ENCODE measurements around the gene CHRD.
"Not testable (repeated sequence)": the region's sequence is repeated elsewhere in the genome, so short reads cannot be mapped to it uniquely, and the experiment has no call there.

CHRD gene

GRCh38 chr3:184428561-184429175 lies 48.8 kb downstream of the CHRD start:
- DNase-seq: no peak

- DNase-seq: no peak
Observed at GRCh38 chr3:184429786-184430185, 49.9 kb downstream of the CHRD start.

GRCh38 chr3:184430940-184431339 lies 51.1 kb downstream of the CHRD start:
- no peak for DNase-seq

GRCh38 chr3:184433178-184433577 lies 53.3 kb downstream of the CHRD start:
- DNase-seq: not testable (repeated sequence)

- no peak for DNase-seq
Observed at GRCh38 chr3:184439096-184439495, 59.2 kb downstream of the CHRD start.

All from stimulated activated naive CD4-positive, alpha-beta T cell (primary cell).